Head of caudate nucleus (tissue), 42 donors: Measurements from ENCODE around the gene KPNB1.

Experiments
- DNase-seq, 42 donors: peaks; one replicate each; pipeline versions ENCODE4 v3.0.0 to v3.0.0-alpha.2; 2020 to 2021; ENCODE audit warnings: mixed read lengths in 7 of 42
- intact Hi-C: fragments of 100-400 bp; cut with DNase I; formaldehyde crosslinking; loops from one replicate; pipeline ENCODE4 v1.15.0; 2022

The KPNB1 gene

DNA sequence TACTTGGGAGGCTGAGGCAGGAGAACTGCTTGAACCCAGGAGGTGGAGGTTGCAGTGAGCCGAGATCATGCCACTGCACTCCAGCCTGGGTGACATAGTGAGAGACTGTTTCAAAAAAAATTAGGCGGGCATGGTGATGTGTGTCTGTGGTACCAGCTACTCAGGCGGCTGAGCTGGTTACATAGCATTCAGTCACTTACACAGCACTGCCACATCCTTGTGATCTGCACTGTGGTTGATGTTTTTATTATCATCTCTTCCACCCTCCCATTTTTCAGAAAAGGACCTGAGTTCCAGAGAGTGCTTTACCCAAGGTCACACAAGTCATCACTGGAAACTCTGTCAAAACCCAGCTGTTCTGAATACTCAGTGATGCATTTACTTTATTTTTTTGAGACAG, 14.8 kb upstream of the KPNB1 start:
- no peak for DNase-seq
- intact Hi-C loops = no loop called here

DNA sequence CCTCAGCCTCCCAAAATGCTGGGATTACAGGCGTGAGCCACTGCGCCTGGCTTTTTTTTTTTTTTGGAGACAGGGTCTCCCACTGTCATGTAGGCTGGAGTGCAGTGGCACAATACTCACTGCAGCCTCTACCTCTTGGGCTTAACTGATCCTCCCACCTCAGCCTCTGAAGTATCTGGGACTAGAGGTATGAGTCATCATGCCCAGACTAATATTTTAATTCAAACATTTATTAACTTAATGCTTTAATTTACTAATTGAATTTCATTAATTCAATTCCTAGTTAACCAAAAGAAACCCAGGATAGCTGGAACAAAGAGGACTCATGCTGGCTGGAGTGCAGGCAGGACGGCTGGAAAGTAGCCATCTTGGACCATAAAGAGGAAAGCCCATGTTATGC, 14.0 kb upstream of the KPNB1 start:
- intact Hi-C loops = no loop called here
- no peak for DNase-seq

DNA sequence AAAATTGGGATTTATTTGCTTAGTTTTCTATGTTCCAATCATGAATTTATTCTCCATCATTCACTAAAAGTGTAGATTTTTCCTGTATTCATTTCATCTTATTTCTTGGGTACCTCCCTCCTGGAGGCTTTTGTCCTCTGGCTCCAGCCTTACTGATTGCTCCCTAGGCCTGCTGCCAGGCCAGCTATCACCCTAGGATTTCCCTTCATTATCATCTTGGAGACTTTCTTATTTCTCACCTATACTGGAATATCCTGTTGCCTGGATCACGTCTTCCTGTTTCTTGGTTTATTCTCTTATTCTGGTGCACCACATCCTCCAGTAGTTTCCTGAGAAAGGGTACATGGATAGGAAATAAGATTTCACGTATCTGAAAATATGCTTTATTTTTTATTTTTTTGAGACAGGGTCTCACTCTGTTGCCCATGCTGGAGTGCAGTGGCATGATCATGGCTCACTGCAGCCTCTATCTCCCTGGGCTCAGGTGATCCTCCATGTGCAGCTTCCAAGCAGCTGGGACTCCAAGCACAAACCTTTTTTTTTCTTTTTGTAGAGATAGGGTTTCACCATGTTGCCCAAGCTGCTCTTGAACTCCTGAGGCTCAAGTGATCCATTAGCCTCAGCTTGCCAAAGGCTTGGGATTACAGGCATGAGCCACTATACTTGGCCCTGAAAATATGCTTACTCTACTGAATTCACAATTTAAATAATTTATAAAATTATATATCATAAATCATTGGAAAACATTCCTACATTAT, 13.3 kb upstream of the KPNB1 start:
- intact Hi-C loops = no loop called here
- DNase-seq = no peak

DNA sequence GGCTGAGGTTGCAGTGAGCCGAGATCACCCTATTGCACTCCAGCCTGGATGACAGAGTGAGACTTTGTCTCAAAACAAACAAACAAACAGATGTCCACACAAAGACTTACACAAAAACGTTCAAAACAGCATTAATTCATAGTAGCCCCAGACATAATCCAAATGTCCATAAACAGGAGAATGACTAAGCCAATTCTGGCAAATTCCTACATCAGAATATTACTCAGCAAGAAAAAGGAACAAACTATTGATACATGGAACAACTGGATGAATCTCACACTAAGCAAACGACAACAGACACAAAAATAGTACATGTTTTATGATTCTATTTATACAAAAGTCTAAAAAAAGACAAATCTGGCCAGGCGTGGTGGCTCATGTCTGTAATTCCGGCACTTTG, 10.8 kb upstream of the KPNB1 start:
- no peak for DNase-seq
- intact Hi-C loops = no loop called here

DNA sequence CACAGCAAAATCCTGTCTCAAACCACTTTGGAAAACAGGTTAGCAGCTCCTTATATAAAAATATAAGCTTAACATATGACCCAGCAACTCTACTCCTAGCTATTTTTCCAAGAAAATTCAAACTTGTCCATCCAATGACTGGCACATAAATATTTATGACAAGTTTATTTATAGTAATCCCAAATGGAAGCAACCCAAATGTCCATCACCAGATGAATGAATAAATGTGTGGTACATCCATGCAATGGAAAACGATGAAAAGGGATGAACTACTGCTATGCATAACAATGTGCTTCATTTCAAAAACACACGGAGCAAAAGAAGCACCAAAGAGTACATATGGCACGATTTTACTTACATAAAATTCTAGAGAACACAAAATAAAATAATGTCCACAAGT, 9.6 kb upstream of the KPNB1 start:
- DNase-seq = no peak
- intact Hi-C loops = no loop called here

DNA sequence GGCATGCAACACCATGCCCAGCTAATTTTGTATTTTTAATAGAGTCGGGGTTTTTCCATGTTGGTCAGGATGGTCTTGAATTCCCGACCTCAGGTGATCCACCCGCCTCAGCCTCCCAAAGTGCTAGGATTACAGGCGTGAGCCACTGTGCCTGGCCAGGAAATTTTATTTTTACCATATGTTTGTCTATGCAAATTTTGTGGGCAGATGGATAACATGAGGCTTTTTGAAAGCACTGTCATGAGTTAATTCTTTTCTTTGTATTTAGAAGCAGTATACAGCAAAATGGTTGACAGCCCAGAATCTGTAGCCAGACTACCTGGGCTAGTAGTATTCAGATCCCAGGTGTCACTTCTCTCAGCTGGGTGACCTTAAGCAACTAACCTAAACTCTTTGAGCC, 8.5 kb upstream of the KPNB1 start:
- intact Hi-C loops = no loop called here
- DNase-seq = no peak

DNA sequence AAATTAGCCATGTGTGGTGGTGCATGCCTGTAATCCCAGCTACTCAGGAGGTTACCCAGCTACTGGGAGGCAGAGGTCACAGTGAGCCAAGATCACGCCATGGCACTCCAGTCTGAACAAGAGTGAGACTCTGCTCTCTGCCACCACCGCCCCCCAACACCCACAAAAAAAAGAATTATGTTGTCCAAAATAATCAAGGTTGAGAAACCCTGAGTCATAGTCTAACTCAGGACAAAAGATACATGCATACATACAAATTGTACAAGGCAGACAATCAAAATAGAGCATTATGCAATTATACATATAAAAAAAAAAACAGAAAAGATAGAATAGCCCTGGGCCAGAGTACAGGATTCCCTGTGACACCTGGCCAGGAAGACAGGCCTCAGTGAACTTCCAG, 6.6 kb upstream of the KPNB1 start:
- intact Hi-C loops = no loop called here
- no peak for DNase-seq

DNA sequence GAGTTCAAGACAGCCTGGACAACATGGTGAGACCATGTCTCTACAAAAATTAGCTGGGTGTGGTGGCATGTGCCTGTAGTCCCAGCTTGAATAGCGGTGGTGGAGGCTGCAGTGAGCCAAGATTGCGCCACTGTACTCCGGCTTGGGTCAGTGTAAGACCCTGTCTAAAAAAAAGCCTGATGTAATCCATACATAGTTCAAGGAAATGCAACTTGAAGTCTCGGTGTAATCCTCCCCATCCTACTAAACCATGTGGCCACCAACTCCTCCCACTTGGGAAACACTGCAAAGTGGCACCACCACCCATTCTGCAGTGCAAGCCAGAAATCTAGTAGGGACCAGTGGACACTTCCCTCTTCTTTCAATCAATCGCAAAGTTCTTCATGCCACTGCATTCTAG, 5.4 kb upstream of the KPNB1 start:
- intact Hi-C loops = no loop called here
- peak in 1 of 42 donors; percentile 42 for DNase-seq

DNA sequence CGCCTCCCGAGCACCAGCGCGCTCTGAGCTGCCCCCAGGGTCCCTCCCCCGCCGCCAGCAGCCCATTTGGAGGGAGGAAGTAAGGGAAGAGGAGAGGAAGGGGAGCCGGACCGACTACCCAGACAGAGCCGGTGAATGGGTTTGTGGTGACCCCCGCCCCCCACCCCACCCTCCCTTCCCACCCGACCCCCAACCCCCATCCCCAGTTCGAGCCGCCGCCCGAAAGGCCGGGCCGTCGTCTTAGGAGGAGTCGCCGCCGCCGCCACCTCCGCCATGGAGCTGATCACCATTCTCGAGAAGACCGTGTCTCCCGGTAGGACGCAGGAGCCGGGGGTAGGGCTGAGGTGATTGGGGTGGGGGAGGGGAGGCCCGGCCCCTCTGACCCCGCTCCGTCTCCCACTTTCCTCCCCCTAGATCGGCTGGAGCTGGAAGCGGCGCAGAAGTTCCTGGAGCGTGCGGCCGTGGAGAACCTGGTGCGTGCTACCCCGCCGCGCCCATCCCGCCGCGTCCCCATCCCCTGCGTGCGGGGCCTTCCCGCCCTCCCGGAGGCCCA, 329 bp downstream of the KPNB1 start:
- DNase-seq = peak in 3 of 42 donors; percentile 4 to 64 (median 18)
- intact Hi-C loops = no loop called here

DNA sequence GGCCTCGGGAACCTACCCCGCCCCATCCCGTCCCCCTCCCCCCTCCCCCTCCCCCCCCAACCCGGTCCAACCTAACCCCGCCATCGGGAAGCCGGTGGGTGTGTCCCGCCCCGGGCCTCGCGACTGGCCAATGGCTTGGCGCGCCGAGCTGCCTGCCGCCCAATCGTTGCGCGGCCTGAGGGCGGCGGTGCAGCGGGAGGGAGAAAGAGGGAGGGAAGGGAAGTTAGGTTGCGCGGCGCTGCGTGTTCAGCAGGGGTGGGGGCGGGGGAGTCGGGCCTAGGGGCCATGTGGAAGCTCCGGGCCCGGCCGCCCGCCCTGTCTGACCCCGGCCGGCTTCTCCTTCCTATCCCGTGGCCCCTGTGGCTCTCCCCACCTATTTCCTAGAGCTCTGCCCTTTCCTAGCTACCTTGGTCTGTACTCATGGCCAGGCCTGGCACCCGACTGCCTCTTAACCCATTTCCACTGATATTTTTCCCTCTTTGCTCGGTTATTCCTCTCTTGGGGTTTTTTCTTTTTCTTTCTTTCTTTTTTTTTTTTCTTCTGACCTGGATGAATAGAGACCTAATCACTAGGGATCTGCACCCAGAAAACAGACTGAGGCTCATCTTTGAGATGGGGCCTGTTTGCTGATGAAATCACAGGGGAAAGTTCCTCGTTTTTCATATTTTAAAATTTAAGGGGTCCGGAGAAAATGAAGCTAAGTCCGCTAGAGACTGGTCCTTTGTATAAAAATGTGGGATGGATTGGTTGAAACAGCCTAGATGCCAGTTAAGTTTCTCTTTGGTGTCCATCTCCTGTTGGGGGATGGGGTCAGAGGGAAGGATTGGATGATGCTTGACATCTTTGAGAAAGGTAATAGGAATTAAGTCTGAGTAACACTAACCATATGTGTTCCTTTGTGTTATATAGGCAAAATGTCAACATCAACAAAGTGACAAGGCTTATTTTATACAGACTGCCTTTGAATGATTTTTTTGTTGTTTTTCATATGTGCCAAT, 1.1 kb downstream of the KPNB1 start:
- peak; percentile 83 to 98 (median 96) for DNase-seq
- intact Hi-C loops = no loop called here

DNA sequence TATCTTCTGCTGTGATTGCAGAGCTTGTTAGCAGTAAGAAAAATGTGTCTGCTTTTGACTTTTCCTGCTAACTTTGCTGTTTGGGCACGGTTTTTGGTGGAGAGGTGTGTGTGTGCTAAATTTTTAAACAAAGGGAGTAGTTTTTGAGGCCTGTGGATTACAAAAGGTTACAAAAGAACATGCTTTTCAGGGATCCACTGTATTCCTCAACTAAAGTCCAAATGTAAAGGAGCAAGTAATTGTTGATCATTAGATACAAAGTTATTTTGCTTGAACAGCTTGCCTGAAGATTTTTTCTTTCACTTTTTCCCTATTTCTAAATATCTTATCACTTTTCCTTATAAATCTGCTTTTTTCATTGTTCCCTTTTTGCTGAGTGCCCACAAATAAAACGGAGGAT, 2.0 kb downstream of the KPNB1 start:
- intact Hi-C loops = no loop called here
- DNase-seq = no peak

DNA sequence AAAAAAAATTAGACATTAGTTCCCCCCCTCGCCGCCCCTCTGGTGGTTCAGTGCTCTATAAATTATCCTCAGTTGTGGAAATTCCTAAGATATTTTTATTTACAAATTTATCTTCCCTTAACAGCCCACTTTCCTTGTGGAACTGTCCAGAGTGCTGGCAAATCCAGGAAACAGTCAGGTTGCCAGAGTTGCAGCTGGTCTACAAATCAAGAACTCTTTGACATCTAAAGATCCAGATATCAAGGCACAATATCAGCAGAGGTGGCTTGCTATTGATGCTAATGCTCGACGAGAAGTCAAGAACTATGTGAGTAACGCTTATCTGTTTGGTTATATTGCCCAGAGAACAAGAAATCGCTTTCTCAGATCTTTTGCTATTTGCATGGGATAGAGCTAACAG, 2.9 kb downstream of the KPNB1 start:
- no peak for DNase-seq
- intact Hi-C loops = no loop called here

DNA sequence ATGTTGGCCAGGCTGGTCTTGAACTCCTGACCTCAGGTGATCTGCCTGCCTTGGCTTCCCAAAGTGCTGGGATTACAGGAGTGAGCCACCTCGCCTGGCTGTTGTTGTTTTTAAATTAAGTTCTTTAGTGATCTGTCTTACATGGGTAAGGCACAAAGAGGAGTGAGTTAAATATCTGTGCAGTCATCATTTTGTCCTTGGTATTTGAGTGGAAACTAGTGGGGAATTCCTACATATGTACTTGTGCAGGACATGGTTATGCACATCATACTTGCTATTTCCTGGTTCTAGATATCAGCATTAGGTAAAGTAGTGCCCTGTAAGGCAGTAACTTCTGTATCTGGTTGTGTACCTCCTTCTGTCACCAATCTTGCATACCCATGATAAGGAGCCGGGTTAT, 3.7 kb downstream of the KPNB1 start:
- no peak for DNase-seq
- intact Hi-C loops = no loop called here

- intact Hi-C loops = no loop called here
- peak in 3 of 42 donors; percentile 15 to 30 (median 18) for DNase-seq
Measured at GRCh38 chr17:47654991-47655390, 5.3 kb downstream of the KPNB1 start.

- intact Hi-C loops = no loop called here
- DNase-seq = no peak
Measured at GRCh38 chr17:47660064-47660492, 10.4 kb downstream of the KPNB1 start.

GRCh38 chr17:47663912-47664623, 14.3 kb downstream of the KPNB1 start:
- intact Hi-C loops = no loop called here
- peak in 41 of 42 donors; percentile 26 to 86 (median 63) for DNase-seq

- DNase-seq = no peak
- intact Hi-C loops = no loop called here
Measured at GRCh38 chr17:47664624-47664941, 14.9 kb downstream of the KPNB1 start.

DNA sequence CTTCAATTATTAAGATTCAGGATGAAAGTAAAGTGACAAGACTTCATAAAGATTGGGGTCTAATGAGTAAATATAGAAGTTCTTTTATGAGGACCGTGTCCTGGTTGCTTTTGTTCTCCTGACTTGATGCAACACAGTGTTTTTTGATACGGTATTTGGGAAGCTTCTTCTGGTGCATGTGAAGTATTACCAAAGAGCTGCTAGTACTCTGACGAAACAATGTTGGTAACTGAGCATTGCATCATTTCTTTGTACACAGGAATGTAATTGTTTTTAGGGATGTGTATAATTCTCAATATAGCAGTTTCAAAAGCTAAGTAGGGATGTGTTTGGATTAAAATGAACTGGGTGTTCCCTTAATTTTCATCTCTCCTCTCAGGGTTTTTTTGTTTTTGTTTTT, 15.9 kb downstream of the KPNB1 start:
- DNase-seq = no peak
- intact Hi-C loops = no loop called here

GRCh38 chr17:47669081-47669480, 19.4 kb downstream of the KPNB1 start:
- intact Hi-C loops = no loop called here
- DNase-seq = no peak

DNA sequence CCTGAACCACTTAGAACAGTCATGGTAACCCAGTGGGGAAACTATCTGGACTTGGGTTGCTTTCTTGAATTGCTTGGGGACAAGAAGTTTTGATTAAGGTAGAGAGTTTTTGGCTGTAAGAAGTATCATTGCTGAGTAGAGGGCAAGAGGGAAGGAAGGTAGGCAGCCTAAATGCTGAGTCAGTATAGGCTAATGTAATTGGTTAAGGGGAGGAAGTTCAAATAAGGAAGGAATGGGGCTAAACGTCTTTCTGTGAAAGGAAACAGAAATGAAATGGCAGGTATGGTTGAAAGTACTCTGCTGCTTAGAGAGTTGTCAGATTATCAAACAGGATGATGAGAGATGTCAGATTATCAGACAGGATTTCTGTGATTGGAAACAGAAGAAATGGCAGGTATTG, 20.3 kb downstream of the KPNB1 start:
- intact Hi-C loops = no loop called here
- no peak for DNase-seq
